PC-3 (cell line): ENCODE data around the gene TAS1R1.

Experiments used
- EZH2phosphoT487 ChIP-seq: fragments of 300-600 bp; sonication (generic); IDR thresholded peaks from 2 replicates; pipeline ENCODE4 v1.6.1; 2018; ENCODE audit warnings: mild to moderate bottlenecking, antibody characterized with exemption, low read length, borderline replicate concordance
- TF ChIP-seq, protein P1 (sequence below): fragments of 300-600 bp; sonication (generic); conservative IDR thresholded peaks from 2 replicates; pipeline ENCODE4 v1.5.1; 2017; ENCODE audit warnings: antibody characterized with exemption, low read depth, mild to moderate bottlenecking, low read length

- TF ChIP-seq EZH2phosphoT487: no peak
- TF ChIP-seq, protein P1, sequence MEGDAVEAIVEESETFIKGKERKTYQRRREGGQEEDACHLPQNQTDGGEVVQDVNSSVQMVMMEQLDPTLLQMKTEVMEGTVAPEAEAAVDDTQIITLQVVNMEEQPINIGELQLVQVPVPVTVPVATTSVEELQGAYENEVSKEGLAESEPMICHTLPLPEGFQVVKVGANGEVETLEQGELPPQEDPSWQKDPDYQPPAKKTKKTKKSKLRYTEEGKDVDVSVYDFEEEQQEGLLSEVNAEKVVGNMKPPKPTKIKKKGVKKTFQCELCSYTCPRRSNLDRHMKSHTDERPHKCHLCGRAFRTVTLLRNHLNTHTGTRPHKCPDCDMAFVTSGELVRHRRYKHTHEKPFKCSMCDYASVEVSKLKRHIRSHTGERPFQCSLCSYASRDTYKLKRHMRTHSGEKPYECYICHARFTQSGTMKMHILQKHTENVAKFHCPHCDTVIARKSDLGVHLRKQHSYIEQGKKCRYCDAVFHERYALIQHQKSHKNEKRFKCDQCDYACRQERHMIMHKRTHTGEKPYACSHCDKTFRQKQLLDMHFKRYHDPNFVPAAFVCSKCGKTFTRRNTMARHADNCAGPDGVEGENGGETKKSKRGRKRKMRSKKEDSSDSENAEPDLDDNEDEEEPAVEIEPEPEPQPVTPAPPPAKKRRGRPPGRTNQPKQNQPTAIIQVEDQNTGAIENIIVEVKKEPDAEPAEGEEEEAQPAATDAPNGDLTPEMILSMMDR: no peak
Observed at GRCh38 chr1:6622396-6623152, 67.5 kb downstream of the TAS1R1 start.
